GM18511 (cell line): Measurements from ENCODE around the gene TRUB1.

Experiments used
- ATAC-seq: cut with Tn5 transposase; IDR thresholded peaks from one replicate; pipeline ENCODE4 v1.9.1; 2021; ENCODE audit warnings: mild to moderate bottlenecking, moderate library complexity; ENCODE audit not compliant: unreplicated experiment

Gene TRUB1

GRCh38 chr10:115026746-115027140, 88.7 kb downstream of the TRUB1 start:
- no peak for ATAC-seq
